Measurements from ENCODE around the gene MECP2.
"Not testable (repeated sequence)": the region's sequence is repeated elsewhere in the genome, so short reads cannot be mapped to it uniquely, and the experiment has no call there.

MECP2 gene

DNA sequence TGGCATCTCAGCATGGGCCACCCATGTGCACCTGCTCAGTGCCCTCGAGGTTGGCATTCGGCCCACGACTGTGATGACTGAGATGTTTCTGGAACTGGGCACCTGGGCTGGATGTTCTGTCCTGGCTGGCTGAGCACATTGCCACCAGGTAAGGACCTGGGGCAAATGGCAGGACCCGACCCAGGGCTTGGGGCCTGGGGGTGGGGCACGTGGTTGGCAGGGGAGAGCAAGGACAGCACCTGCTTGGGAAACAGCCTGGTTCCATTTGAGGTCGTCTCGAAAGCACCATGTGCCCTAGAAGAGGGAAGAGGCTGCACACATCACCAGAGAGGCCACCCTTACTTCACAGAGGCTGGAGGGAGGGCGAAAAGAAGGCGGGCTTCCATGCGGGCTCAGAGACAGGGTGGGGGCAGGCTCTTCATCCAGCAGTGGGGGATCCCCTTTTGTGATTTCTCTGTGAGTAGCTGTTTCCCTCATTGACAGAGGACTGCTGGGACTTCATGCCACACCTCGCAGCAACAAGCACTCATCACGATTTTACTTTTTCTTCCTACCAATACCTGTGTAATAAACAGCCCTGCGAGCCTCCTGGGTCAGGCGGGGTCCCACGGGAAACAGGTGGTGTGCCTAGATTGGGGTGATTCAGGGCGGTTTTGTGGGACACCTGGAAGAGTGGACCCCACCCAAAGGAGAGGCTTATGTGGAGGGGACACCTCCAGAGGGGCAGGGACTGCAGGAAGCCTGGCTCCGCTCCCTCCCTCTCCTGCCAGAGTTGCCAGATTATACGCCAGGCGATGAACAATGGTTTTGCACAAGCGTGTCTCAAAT, 113.0 kb downstream of the MECP2 start:
- no peak for DNase-seq

DNA sequence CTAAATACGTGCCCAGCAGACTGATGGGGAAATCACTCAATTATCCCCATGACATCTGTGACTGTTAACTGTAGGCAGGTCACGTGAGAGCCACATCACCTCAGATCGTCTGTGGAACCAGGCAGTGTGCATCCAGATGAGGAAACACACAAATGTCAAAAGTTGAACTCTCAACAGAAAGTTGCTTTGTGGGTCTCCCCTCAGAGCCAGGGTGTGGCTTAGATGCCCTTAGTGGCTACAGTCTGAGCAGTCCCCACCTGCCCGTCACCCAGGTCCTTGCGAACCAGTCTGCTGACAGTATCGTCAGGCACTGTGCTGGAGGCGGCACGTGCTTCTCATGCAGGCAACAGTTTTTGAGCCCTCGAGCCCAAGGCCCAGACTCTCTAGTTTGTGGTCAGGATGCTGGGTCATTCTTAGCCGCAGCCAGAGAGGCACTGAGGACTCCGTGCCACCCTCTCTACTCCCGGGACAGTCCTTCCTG, 114.2 kb downstream of the MECP2 start:
- no peak for DNase-seq

DNA sequence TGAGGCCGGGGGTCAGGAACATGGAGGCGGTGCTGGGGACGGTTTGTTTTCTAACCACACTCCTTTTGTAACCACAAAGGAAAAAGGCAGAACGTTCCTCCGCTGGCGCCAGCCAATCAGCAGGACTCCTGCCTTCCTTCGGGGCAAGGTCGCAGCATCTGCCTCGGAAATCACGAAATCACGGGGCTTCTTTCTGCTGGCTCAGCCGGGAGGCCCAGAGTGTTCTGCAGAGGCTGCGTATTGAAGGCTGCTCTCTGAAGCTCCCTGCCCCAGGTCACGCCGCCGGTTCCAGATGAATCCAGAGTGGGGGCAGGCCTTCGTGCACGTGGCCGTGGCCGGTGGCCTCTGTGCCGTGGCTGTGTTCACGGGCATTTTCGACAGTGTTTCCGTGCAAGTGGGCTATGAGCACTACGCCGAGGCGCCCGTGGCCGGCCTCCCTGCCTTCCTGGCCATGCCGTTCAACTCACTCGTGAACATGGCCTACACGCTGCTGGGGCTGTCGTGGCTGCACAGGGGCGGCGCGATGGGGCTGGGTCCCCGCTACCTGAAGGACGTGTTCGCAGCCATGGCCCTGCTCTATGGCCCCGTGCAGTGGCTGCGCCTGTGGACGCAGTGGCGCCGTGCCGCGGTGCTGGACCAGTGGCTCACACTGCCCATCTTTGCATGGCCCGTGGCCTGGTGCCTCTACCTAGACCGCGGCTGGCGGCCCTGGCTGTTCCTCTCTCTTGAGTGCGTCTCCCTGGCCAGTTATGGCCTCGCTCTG, 115.6 kb downstream of the MECP2 start:
- peak; percentile 56 for DNase-seq

DNA sequence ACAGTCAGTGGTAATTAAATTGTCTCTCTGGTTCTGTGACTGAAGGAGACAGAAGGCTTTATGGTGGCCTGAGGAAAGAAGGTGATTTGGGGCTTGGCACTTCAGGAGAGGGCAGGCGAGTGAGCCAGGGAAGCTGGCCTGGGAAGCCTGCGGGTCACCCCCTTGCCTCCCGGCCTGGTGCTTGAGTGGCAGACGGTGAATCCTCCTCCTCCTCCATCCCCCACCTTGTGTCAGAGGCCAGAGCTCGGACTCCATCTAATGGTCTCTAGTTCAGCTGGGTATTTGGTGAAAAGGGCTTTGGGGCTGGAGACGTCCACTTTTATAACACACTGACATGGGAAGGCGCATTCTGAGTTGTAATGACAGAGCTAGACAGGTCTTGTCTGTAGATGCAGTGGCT, 116.3 kb downstream of the MECP2 start:
- no peak for DNase-seq

DNA sequence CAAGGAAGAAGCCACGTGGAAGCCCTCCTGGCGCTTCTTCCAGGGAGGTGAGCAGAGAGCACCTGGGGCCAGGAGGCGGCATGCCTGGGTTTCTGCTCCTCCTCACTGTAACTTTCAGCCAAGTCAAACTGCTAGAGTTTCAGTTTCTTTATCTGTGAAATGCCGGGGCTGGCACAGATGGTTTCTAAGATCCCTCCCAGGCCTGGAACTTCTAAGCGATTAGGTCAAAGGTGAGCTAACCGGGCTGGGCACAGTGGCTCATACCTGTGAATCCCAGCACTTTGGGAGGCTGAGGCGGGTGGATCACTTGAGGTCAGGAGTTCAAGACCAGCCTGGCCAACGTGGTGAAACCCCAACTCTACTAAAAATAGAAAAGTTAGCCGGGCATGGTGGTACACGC, 117.1 kb downstream of the MECP2 start:
- DNase-seq, result not testable (repeated sequence)

DNA sequence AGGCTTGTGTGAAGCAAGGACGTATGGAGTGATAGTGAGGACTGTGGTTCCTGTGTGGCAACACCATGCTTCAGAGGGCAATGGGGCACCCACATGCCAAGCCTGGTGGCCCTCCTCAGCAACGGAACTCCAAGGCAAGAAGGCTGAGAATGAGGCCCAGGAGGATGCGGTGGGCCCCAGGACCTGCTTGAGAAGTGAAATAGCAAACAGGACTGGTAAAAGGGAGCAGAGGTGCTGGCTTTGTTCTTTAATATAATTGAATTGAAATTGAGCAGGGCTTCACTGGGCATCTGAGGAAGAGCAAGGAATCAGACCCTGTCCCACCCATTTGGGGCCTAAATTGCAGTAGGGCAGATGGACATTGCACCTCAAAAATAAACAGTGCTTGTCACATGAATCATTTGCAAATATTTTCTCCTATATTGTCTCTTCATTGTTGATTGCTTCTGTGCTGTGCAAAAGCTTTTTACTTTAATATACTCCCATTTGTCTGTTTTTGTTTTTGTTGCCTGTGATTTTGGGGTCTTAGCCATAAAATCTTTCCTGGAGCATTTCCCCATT, 122.7 kb downstream of the MECP2 start:
- DNase-seq, result no peak

DNA sequence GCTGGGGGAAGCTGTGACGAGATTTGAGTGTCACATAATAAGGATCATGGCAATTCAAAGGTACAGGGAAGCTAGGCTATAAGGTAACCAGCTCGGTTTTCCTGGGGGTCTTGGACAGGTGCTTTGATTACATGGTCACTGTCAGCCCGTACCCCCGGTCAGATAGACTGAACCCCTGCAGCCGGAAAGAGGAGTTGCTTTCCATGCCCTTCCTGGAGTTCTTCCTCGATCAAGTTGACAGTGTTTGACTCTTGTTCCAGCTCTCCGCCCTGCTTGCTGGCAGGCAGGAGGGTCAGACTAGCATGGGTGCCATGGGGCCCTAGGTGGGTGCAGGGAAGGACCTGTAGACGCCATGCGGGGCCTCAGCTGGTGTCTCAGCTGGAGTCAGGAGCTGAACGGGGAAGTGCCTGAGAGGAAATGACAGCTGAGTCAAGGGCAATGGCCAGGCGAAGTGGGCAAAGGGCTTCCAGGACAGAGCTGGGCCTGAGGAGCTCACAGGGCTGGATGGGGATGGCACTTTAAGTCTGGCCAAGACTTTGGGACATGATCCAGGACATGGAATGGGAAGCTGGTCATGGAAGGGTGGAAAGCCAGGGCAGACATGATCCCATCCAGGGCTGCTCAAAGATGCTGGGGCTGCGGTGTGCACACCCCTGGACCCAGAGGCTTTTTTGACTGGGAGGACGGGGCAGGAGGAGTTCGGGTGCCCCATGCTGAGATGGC, 123.4 kb downstream of the MECP2 start:
- no peak for DNase-seq

DNA sequence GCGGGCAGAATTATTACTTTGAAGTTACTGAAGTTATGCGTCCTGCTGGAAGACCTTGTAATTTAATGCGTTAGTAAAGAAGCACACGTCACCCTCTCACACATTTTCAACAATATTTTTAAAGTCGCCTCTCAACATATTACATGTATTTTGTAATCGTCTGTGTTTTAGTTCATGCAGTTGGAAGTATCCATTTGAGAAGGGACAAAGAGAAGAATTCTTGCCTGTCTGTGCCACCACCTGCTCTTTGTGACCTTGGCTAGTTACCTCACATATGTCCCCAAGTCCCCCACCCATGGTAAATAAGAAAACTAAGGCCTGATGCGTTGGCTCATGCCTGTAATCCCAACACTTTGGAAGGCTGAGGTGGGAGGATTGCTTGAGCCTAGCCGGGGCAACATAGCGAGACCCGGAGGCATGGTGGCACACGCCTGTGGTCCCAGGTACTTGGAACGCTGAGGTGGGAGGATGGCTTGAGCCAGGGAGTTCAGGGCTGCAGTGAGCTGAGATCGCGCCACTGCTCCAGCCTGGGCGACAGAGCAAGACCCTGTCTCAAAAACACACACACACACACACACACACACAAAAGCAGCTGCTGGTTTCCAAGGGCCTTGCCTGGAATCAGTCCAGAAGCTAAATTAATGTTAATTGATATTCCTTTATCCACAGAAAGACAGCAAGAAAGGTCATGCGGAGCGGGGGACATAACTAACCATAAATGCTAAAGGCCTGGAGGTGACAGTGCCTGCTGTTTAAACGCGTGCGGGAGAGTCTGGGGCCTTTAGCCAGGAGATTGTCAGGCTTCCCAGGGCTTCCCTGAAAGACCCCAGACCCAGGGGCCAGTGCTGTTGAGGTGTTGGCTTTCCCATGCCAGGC, 124.2 kb downstream of the MECP2 start:
- no peak for DNase-seq

DNA sequence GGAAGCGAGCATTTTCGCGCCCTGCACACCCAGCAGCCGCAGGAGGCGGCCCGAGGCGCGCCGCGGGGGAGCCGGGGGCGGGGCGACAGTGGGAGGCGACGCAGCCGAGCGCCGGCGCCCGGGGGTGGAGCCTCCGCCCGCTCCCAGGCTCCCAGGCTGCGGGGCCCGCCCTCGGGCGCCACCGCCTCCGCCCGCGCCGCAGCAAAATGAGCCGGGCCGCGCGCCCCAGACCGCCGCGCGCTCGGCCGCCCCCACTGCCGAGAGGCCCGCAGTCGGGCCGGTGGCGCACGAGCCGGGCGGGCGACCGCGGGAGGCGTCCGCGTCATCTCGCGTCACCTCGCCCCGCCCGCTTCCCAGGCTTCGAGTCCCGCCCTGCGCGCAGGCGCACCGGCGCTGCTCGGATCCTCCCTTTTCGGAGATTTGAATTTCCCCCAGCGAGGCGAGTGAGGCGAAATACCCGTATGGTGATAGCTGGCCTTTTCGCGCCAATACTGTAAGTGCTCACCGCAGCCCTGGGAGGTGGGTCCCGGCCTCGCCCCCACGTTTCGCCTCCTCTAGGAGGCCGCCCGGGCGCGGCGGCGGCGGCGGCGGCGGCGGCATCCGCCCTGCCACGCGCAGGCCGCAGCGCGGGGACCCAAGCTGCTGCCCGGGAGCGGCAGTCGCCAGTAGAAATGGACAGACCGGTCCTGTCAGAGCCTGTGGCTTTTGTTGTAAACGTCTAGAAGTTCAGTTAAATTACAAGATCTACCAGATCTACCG, 125.0 kb downstream of the MECP2 start, which contains the start of gene TMEM187:
TSS of gene TMEM187 (plus strand) at position 387 of the 759 bp plus-strand sequence. CDS start 9,309 bp downstream, outside the sequence.
- DNase-seq, result peak; percentile 62
